ENCODE measurements around the gene OR10AD1.
"Not testable (repeated sequence)": the region's sequence is repeated elsewhere in the genome, so short reads cannot be mapped to it uniquely, and the experiment has no call there.

The OR10AD1 gene

GRCh38 chr12:48203192-48203591 is at the start of gene OR10AD1:
TSS of gene OR10AD1 (minus strand) at chr12:48203292. CDS start at chr12:48203292, 0 bp downstream.
- DNase-seq = no peak

GRCh38 chr12:48247181-48247966 is 44.3 kb upstream of the OR10AD1 start:
- peak; percentile 1 for DNase-seq

GRCh38 chr12:48237162-48237561 is 34.1 kb upstream of the OR10AD1 start:
- no peak for DNase-seq

DNA sequence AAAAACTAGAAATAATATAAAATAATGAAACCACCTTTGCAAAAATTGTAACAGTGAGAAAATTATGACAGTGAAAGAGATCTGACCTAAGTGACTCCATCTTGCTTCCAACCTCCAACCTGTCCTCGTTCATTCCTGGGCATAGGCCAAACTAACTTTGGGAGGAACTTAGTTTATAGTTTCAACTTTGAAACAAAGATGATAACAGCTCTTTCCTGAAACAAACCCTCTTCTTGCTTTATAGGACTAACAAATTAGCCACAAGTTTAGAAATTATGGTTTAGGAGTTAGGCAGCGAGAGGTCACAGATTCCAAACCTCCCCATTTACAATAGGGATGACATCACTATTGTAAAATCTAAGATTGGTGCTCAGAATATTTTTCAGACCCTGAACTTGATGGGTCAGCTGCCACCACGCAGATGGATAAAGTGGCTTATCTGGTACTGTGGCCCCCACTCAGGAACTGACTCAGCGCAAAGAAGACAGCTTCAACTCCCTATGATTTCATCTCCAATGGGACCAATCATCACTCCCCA is 32.8 kb upstream of the OR10AD1 start:
- DNase-seq = no peak

- not testable (repeated sequence) for DNase-seq
Measured at GRCh38 chr12:48231169-48231958, 28.3 kb upstream of the OR10AD1 start.

- DNase-seq = not testable (repeated sequence)
Measured at GRCh38 chr12:48224533-48224932, 21.4 kb upstream of the OR10AD1 start.

DNA sequence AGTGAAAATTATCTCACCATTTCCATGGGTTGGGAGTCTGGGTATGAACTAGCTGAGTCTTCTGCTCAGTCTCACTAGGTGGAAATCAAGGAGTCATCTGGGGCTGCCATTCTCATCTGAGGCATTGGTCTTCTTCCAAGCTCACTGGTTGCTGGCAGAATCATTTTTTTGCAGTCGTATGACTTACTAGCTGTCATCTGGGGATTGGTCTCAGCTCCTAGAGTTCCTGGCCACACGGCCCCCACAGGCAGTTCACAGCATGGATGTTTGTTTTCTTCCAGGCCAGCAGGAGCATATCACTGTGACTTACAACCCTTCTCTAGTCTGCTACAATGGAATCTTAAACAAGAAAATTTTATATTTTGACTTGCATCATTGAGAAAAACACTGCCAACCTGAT is 18.6 kb upstream of the OR10AD1 start:
- no peak for DNase-seq

- DNase-seq = no peak
Measured at GRCh38 chr12:48220701-48221100, 17.6 kb upstream of the OR10AD1 start.

- DNase-seq = no peak
Measured at GRCh38 chr12:48219631-48220030, 16.5 kb upstream of the OR10AD1 start.

GRCh38 chr12:48216785-48217184 is 13.7 kb upstream of the OR10AD1 start:
- no peak for DNase-seq

GRCh38 chr12:48209495-48209894 is 6.4 kb upstream of the OR10AD1 start:
- not testable (repeated sequence) for DNase-seq

- DNase-seq = no peak
Measured at GRCh38 chr12:48202766-48203165, 326 bp downstream of the OR10AD1 start.

DNA sequence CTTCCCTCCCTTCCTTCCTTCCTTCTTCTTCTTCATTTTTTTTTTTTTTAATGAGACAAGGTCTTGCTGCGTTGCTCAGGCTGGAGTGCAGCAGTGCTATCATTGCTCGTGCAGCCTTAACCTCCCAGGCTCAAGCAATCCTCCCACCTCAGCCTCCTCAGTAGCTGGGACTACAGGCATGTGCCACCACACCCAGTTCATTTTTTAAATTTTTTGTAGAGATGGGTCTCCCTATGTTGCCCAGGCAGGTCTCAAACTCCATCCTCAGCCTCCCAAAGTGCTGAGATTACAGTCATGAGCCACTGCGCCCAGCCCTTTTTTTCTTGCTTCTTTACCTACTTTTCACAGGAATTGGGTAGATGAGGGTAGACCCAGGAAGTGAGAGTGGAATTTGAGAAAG is 1.6 kb downstream of the OR10AD1 start:
- DNase-seq = no peak

GRCh38 chr12:48201091-48201490 is 2.0 kb downstream of the OR10AD1 start:
- no peak for DNase-seq

DNA sequence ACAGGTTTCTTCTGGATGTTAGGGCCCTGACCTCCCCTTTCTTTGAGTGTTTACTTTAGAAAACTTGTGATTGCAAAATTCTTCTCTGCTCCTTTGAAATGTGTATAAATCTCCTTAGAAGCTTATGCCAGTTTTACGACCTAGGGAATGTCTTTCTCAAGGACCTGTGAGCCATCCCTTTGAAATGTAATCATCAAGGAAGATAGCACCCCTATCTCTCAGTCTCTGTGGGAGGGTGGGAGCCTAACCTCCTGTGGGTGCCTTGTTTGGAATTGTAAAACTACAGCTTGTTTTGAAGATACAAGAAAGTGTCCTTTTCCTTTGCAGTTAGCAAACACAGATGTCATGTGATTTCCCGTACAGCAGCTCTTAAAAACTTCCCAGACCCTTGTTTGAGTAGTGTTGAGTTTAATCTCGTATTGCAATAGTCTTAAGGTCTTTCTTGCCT is 3.3 kb downstream of the OR10AD1 start:
- DNase-seq = no peak

DNA sequence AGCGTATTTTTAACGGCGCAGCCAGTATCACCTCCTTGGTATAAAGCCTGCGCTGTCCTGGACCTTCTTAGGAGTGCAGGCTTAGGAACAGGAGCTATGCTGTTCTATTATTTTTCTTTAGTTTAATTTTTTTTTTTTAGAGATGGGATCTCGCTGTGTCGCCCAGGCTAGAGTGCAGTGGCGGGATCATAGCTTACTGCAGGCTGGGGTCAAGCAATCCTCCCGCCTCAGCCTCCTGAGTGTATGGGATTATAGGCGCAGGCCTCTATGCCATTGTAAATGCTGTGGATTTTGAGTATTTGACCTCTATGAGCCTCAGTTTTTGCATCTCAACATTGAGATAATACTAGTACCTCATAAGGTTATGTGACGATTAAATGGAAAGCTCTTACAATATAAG is 4.1 kb downstream of the OR10AD1 start:
- DNase-seq = no peak

- no peak for DNase-seq
Measured at GRCh38 chr12:48198672-48198971, 4.5 kb downstream of the OR10AD1 start.

GRCh38 chr12:48197971-48198671 is 5.0 kb downstream of the OR10AD1 start:
- DNase-seq = peak; percentile 94

DNA sequence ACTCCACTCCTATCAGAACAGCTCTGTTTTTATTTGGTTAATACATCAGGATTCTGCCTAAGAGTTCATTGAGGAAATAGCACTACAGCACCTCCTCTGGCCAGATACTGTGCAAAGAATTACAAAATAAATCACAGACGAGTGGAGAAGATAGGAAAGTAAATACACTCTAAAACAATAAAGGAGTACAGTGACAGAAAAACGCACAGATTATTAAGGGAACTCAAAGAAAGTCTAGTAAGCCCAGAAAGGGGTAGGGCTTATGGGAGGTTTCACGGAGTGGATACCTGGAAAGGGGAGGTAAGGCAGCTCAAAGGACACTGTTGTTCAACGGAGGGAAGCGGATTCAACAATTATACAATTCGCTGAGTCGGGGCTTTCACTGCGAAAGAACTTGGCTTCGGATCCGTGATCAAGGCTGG is 5.5 kb downstream of the OR10AD1 start:
- DNase-seq = no peak

GRCh38 chr12:48194799-48195201 is 8.3 kb downstream of the OR10AD1 start:
- peak; percentile 65 for DNase-seq

GRCh38 chr12:48193623-48194022 is 9.5 kb downstream of the OR10AD1 start:
- DNase-seq = no peak

GRCh38 chr12:48192861-48193260 is 10.2 kb downstream of the OR10AD1 start:
- DNase-seq = no peak

- DNase-seq = no peak
Measured at GRCh38 chr12:48191096-48191495, 12.0 kb downstream of the OR10AD1 start.
